ENCODE data around the gene ZNF451. TPM values are rescaled to one million over a fixed set of nuclear protein-coding genes. Genes with fewer than 3 reads are reported as not detected.

ZNF451 gene
- total RNA-seq, 4 donors from 2014 or later: 40.2 to 126 (median 75.0) TPM

- intact Hi-C loops (cut with DNase I; ENCODE audit: low total_unique reads): no loop called here
- Histone ChIP-seq H3K27ac (no peak overlapping the region), H3K27me3 (no peaks in the 10 kb centered on the region), H3K9me3 (peaks cover 0 to 14% of the 10 kb centered on the region in 2 donors), H3K36me3 (no peaks in the 10 kb centered on the region), H3K4me1 (no peaks in the 10 kb centered on the region), H3K4me3 (no peak overlapping the region)
- TF ChIP-seq POLR2A (IDR thresholded peaks at IDR 0.05) (no peak), CTCF (IDR thresholded peaks at IDR 0.05) (no peak)
- no peak for DNase-seq
Observed at GRCh38 chr6:57162516-57162915, 72.5 kb downstream of the ZNF451 start.

- no peak overlapping the region for H3K27ac ChIP-seq
- H3K4me1 ChIP-seq: no peaks in the 10 kb centered on the region
- TF ChIP-seq CTCF (IDR thresholded peaks at IDR 0.05) (no peak), POLR2A (IDR thresholded peaks at IDR 0.05) (no peak)
- DNase-seq: no peak
- no peaks in the 10 kb centered on the region for H3K27me3 ChIP-seq
- H3K36me3 ChIP-seq: no peaks in the 10 kb centered on the region
- peaks cover 0 to 14% of the 10 kb centered on the region in 2 donors for H3K9me3 ChIP-seq
- intact Hi-C loops (cut with DNase I; ENCODE audit: low total_unique reads): no loop called here
- no peak overlapping the region for H3K4me3 ChIP-seq
Observed at GRCh38 chr6:57163956-57164355, 74.0 kb downstream of the ZNF451 start.

GRCh38 chr6:57165080-57165479 lies 75.1 kb downstream of the ZNF451 start:
- intact Hi-C loops (cut with DNase I; ENCODE audit: low total_unique reads): no loop called here
- Histone ChIP-seq H3K9me3 (peaks cover 0 to 14% of the 10 kb centered on the region in 2 donors), H3K27me3 (no peaks in the 10 kb centered on the region), H3K36me3 (no peaks in the 10 kb centered on the region), H3K27ac (no peak overlapping the region), H3K4me1 (no peaks in the 10 kb centered on the region), H3K4me3 (no peak overlapping the region)
- DNase-seq: no peak
- TF ChIP-seq POLR2A (IDR thresholded peaks at IDR 0.05) (no peak), CTCF (IDR thresholded peaks at IDR 0.05) (no peak)

- Histone ChIP-seq H3K4me1 (no peaks in the 10 kb centered on the region), H3K36me3 (no peaks in the 10 kb centered on the region), H3K27me3 (no peaks in the 10 kb centered on the region), H3K9me3 (no peaks in the 10 kb centered on the region), H3K4me3 (peak within 1 kb of the TSS; percentile 55 to 83), H3K27ac (peak within 1 kb of the TSS; percentile 98)
- peak; percentile 93 to 97 for DNase-seq
- intact Hi-C loops (cut with DNase I; ENCODE audit: low total_unique reads): loop anchor here (10.0 kb wide), 1 partner anchor 142 kb away; the partner anchor contains the start of gene PRIM2
- TF ChIP-seq POLR2A (IDR thresholded peaks at IDR 0.05) (peak; percentile 79 to 90), CTCF (IDR thresholded peaks at IDR 0.05) (peak; percentile 11 to 54 (median 24))
Observed at GRCh38 chr6:57172136-57173055, 82.4 kb downstream of the ZNF451 start, which contains the start of gene BAG2. Gene BAG2 (plus strand): TSS chr6:57172326. CDS start chr6:57172698, 372 bp downstream.

All from uterus (tissue), 4 donors.